Measurements from ENCODE around the gene PHACTR2. TPM values are rescaled to one million over a fixed set of nuclear protein-coding genes. Genes with fewer than 3 reads are reported as not detected.

Gene PHACTR2
- total RNA-seq, 2 experiments from 2014 or later: 13.5 to 14.6 TPM

- H3K27ac Mint-ChIP-seq: no peak overlapping the region
- ChIA-PET CTCF (no interaction called here), POLR2A (no interaction called here)
- H3K4me3 Mint-ChIP-seq: no peak overlapping the region
- peaks cover 6% of the 10 kb centered on the region for H3K36me3 Mint-ChIP-seq (ENCODE audit: low read depth)
- no peak for TF ChIP-seq CTCF (IDR thresholded peaks at IDR 0.05)
- H3K9me3 Mint-ChIP-seq: peaks cover 10% of the 10 kb centered on the region
- intact Hi-C loops (cut with micrococcal nuclease): no loop called here
- peaks cover 5% of the 10 kb centered on the region for H3K27me3 Mint-ChIP-seq
- H3K4me1 Mint-ChIP-seq (ENCODE audit: low read depth): peaks cover 8% of the 10 kb centered on the region
- DNase-seq (no peak), ATAC-seq (no peak)
These were observed 7.9 kb downstream of the PHACTR2 start for GRCh38 chr6:143685653-143686052.

- Mint-ChIP-seq H3K9me3 (peaks cover 4% of the 10 kb centered on the region), H3K36me3 (ENCODE audit: low read depth) (no peaks in the 10 kb centered on the region), H3K27me3 (no peaks in the 10 kb centered on the region), H3K27ac (no peak overlapping the region), H3K4me1 (ENCODE audit: low read depth) (peaks cover 6% of the 10 kb centered on the region), H3K4me3 (no peak overlapping the region)
- intact Hi-C loops (cut with micrococcal nuclease): no loop called here
- ChIA-PET POLR2A (no interaction called here), CTCF (no interaction called here)
- no peak for ATAC-seq
- TF ChIP-seq CTCF (IDR thresholded peaks at IDR 0.05): no peak
- no peak for DNase-seq
These were observed 9.8 kb downstream of the PHACTR2 start for GRCh38 chr6:143687591-143687990.

GRCh38 chr6:143688681-143689080, 10.9 kb downstream of the PHACTR2 start:
- Mint-ChIP-seq H3K4me1 (ENCODE audit: low read depth) (peaks cover 6% of the 10 kb centered on the region), H3K27ac (no peak overlapping the region), H3K9me3 (no peaks in the 10 kb centered on the region), H3K4me3 (no peak overlapping the region), H3K36me3 (ENCODE audit: low read depth) (no peaks in the 10 kb centered on the region), H3K27me3 (no peaks in the 10 kb centered on the region)
- POLR2A ChIA-PET: interaction anchor here (0.8 kb wide), 1 partner anchor 12 kb away, joined by 3 read pairs; no protein-coding TSS in a partner anchor
- CTCF ChIA-PET: no interaction called here
- ATAC-seq (no peak), DNase-seq (no peak)
- no peak for TF ChIP-seq CTCF (IDR thresholded peaks at IDR 0.05)
- intact Hi-C loops (cut with micrococcal nuclease): no loop called here

- intact Hi-C loops (cut with micrococcal nuclease): no loop called here
- Mint-ChIP-seq H3K4me1 (ENCODE audit: low read depth) (peaks cover 9% of the 10 kb centered on the region), H3K27ac (no peak overlapping the region), H3K27me3 (no peaks in the 10 kb centered on the region), H3K9me3 (no peaks in the 10 kb centered on the region), H3K4me3 (no peak overlapping the region), H3K36me3 (ENCODE audit: low read depth) (no peaks in the 10 kb centered on the region)
- POLR2A ChIA-PET: interaction anchor here (1.0 kb wide), 1 partner anchor 27 kb away, joined by 3 read pairs; no protein-coding TSS in a partner anchor
- no peak for ATAC-seq
- no peak for DNase-seq
- no peak for TF ChIP-seq CTCF (IDR thresholded peaks at IDR 0.05)
- CTCF ChIA-PET: no interaction called here
These were observed 12.1 kb downstream of the PHACTR2 start for GRCh38 chr6:143689852-143690251.

GRCh38 chr6:143691155-143691554, 13.4 kb downstream of the PHACTR2 start:
- Mint-ChIP-seq H3K9me3 (no peaks in the 10 kb centered on the region), H3K4me1 (ENCODE audit: low read depth) (peaks cover 17% of the 10 kb centered on the region), H3K27me3 (no peaks in the 10 kb centered on the region), H3K27ac (no peak overlapping the region), H3K4me3 (no peak overlapping the region), H3K36me3 (ENCODE audit: low read depth) (no peaks in the 10 kb centered on the region)
- ATAC-seq: no peak
- CTCF ChIA-PET: no interaction called here
- no peak for TF ChIP-seq CTCF (IDR thresholded peaks at IDR 0.05)
- POLR2A ChIA-PET: interaction anchor here (0.8 kb wide), 1 partner anchor 103 kb away, joined by 3 read pairs; no protein-coding TSS in a partner anchor
- intact Hi-C loops (cut with micrococcal nuclease): no loop called here
- no peak for DNase-seq

All from activated CD8-positive, alpha-beta T cell treated with anti-CD3 and anti-CD28 coated beads for 36 hours (primary cell).